ENCODE results near the gene UBE2G2. TPM values are rescaled to one million over a fixed set of nuclear protein-coding genes. Genes with fewer than 3 reads are reported as not detected.

Gene UBE2G2
- polyA plus RNA-seq, 12 donors = 63.0 to 863 (median 98.5) TPM

GRCh38 chr21:44756423-44757185 lies 45.0 kb downstream of the UBE2G2 start:
- DNase-seq = no peak

GRCh38 chr21:44755227-44755626 lies 46.4 kb downstream of the UBE2G2 start:
- no peak for DNase-seq

- DNase-seq = no peak
These were observed 48.3 kb downstream of the UBE2G2 start for GRCh38 chr21:44753357-44753756.

GRCh38 chr21:44752671-44753235 lies 48.9 kb downstream of the UBE2G2 start:
- DNase-seq = peak; percentile 26

GRCh38 chr21:44751799-44752636 lies 49.6 kb downstream of the UBE2G2 start:
- DNase-seq = no peak

GRCh38 chr21:44751186-44751798 lies 50.3 kb downstream of the UBE2G2 start:
- no peak for DNase-seq

GRCh38 chr21:44750675-44751025 lies 51.0 kb downstream of the UBE2G2 start:
- DNase-seq = no peak

GRCh38 chr21:44749759-44750674 lies 51.6 kb downstream of the UBE2G2 start:
- no peak for DNase-seq

GRCh38 chr21:44749116-44749758 lies 52.4 kb downstream of the UBE2G2 start:
- no peak for DNase-seq

- no peak for DNase-seq
These were observed 53.0 kb downstream of the UBE2G2 start for GRCh38 chr21:44748621-44749020.

- DNase-seq = no peak
These were observed 59.0 kb downstream of the UBE2G2 start for GRCh38 chr21:44742418-44743153.

- DNase-seq = no peak
These were observed 59.7 kb downstream of the UBE2G2 start for GRCh38 chr21:44741921-44742320.

- no peak for DNase-seq
These were observed 60.9 kb downstream of the UBE2G2 start for GRCh38 chr21:44740742-44741141.

GRCh38 chr21:44739316-44739715 lies 62.3 kb downstream of the UBE2G2 start:
- no peak for DNase-seq

- no peak for DNase-seq
These were observed 63.0 kb downstream of the UBE2G2 start for GRCh38 chr21:44738621-44739020.

- no peak for DNase-seq
These were observed 63.8 kb downstream of the UBE2G2 start for GRCh38 chr21:44737706-44738354.

GRCh38 chr21:44736291-44737004 lies 65.2 kb downstream of the UBE2G2 start:
- DNase-seq = no peak

- no peak for DNase-seq
These were observed 65.8 kb downstream of the UBE2G2 start for GRCh38 chr21:44735821-44736220.

GRCh38 chr21:44734841-44735240 lies 66.8 kb downstream of the UBE2G2 start:
- no peak for DNase-seq
